ENCODE data around the gene SLC22A13. TPM values are rescaled to one million over a fixed set of nuclear protein-coding genes. Genes with fewer than 3 reads are reported as not detected.
A peak's percentile ranks its signal among the peaks of the same experiment; 100 is the strongest.

Gene SLC22A13
- total and polyA plus RNA-seq, 9 of the 15 experiments (the other 6 are each of a cell fraction or from before 2014, with no cell fraction given): 0.09 to 0.49 (median 0.17) TPM; not detected in 3

GRCh38 chr3:38323060-38323459, 57.4 kb downstream of the SLC22A13 start (continued):
- TF ChIP-seq ZNF518B (CRISPR knock-in tag; IDR thresholded peaks at IDR 0.05) (no peak), MAFF (IDR thresholded peaks at IDR 0.05; ENCODE audit: low read length) (peak; percentile 13; the same call in 1 of the 2 replicates), ZNF785 (CRISPR knock-in tag; IDR thresholded peaks at IDR 0.05) (no peak), ZNF609 (CRISPR knock-in tag; IDR thresholded peaks at IDR 0.05; ENCODE audit: borderline replicate concordance) (no peak), ATF7 (IDR thresholded peaks at IDR 0.05) (no peak), MAFK (IDR thresholded peaks at IDR 0.05; ENCODE audit: low read length) (peak; percentile 44), C11orf30 (IDR thresholded peaks at IDR 0.05; ENCODE audit: low read depth) (peak; percentile 45; the same call in 1 of the 2 replicates), ZNF316 (IDR thresholded peaks at IDR 0.05) (peak; percentile 73), HNRNPH1 (optimal IDR thresholded peaks at IDR 0.05; ENCODE audit: low read depth, low read length) (no peak), ZBTB40 (IDR thresholded peaks at IDR 0.05) (no peak), ZBTB40 (CRISPR knock-in tag; IDR thresholded peaks at IDR 0.05) (no peak), STAG1 (CRISPR knock-in tag; IDR thresholded peaks at IDR 0.05; ENCODE audit: borderline replicate concordance) (no peak)

Data from K562 (cell line).